SU-DHL-6 (cell line): ENCODE results near the gene COPG1.

Experiments used
- EZH2phosphoT487 ChIP-seq: fragments of 200-600 bp; sonication (generic), shearing (Covaris generic); conservative IDR thresholded peaks from 2 replicates; pipeline ENCODE4 v1.6.1; 2018; ENCODE audit warnings: mild to moderate bottlenecking, antibody characterized with exemption, low read length, moderate library complexity, mixed read lengths
- TF ChIP-seq, protein P1 (sequence below): fragments of 200-600 bp; sonication (generic); IDR thresholded peaks from one replicate; pipeline ENCODE4 v1.5.1; 2017; ENCODE audit warnings: antibody characterized with exemption, mild to moderate bottlenecking, low read length, moderate library complexity; ENCODE audit not compliant: insufficient read depth, poor library complexity, severe bottlenecking

- TF ChIP-seq, protein P1, sequence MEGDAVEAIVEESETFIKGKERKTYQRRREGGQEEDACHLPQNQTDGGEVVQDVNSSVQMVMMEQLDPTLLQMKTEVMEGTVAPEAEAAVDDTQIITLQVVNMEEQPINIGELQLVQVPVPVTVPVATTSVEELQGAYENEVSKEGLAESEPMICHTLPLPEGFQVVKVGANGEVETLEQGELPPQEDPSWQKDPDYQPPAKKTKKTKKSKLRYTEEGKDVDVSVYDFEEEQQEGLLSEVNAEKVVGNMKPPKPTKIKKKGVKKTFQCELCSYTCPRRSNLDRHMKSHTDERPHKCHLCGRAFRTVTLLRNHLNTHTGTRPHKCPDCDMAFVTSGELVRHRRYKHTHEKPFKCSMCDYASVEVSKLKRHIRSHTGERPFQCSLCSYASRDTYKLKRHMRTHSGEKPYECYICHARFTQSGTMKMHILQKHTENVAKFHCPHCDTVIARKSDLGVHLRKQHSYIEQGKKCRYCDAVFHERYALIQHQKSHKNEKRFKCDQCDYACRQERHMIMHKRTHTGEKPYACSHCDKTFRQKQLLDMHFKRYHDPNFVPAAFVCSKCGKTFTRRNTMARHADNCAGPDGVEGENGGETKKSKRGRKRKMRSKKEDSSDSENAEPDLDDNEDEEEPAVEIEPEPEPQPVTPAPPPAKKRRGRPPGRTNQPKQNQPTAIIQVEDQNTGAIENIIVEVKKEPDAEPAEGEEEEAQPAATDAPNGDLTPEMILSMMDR: no peak
- TF ChIP-seq EZH2phosphoT487: no peak
Measured at GRCh38 chr3:129268396-129268795, 19.0 kb downstream of the COPG1 start.
